ENCODE results near the gene SGMS1. TPM values are rescaled to one million over a fixed set of nuclear protein-coding genes. Genes with fewer than 3 reads are reported as not detected.
"Not testable (repeated sequence)": the region's sequence is repeated elsewhere in the genome, so short reads cannot be mapped to it uniquely, and the experiment has no call there.

The SGMS1 gene
- total RNA-seq, 4 donors from 2014 or later: 107 to 234 (median 134) TPM

DNA sequence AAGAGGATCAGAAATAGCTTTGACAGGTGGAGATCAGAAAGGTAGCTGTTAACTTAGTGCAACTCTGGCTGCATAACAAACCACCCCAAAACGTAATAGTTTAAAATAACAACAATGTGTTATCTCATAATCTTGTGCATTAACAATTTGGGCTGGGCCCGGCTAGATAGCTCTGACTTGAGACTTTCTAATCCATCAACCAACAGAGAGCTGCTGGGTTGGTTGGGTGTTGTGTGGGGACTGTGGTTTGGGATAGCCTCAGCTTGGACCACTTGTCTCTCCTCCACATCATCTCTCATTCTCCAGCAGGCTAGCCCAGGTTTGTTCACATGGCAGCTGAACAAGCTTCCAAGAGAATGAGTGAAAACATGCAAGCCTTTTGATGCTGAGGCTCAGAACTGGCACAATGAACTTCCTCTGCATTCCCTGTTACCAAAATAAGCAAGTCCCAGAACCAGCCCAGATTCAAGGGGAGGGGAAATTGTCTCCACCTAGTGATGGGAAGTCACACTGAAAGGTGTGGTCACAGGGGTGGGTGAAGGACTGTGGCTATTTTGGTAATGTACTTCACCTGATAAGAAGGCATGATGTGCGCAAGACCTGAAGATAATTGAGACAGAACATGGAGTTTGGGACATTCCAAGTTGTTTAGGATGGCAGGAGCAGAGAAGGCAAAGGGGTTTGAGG lies 352.0 kb downstream of the SGMS1 start:
- Histone ChIP-seq H3K27ac (no peak overlapping the region), H3K9me3 (no peaks in the 10 kb centered on the region), H3K4me1 (no peaks in the 10 kb centered on the region), H3K27me3 (no peaks in the 10 kb centered on the region), H3K36me3 (no peaks in the 10 kb centered on the region), H3K4me3 (no peak overlapping the region)
- DNase-seq (ENCODE audit: low spot score in 2 of 2): no peak
- WGBS, 2 donors: 88 to 89% methylated on average over 3 of the region's 3 CpGs
- TF ChIP-seq CTCF (IDR thresholded peaks at IDR 0.05): no peak
- TF ChIP-seq EP300 (IDR thresholded peaks at IDR 0.05): no peak
- TF ChIP-seq POLR2A (IDR thresholded peaks at IDR 0.05): no peak

DNA sequence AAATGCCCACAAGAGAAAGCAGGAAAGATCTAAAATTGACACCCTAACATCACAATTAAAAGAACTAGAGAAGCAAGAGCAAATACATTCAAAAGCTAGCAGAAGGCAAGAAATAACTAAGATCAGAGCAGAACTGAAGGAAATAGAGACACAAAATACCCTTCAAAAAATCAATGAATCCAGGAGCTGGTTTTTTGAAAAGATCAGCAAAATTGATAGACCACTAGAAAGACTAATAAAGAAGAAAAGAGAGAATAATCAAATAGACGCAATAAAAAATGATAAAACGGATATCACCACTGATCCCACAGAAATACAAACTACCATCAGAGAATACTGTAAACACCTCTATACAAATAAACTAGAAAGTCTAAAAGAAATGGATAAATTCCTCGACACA lies 355.9 kb downstream of the SGMS1 start:
- not testable (repeated sequence) for H3K27ac ChIP-seq; H3K27me3 ChIP-seq; DNase-seq (ENCODE audit: low spot score in 2 of 2); H3K36me3 ChIP-seq; H3K9me3 ChIP-seq; H3K4me3 ChIP-seq; H3K4me1 ChIP-seq
- 92 to 94% methylated on average over 3 of the region's 3 CpGs for WGBS, 2 donors

- not testable (repeated sequence) for H3K9me3 ChIP-seq; H3K27me3 ChIP-seq; H3K4me1 ChIP-seq; H3K4me3 ChIP-seq; H3K27ac ChIP-seq; H3K36me3 ChIP-seq; DNase-seq (ENCODE audit: low spot score in 2 of 2)
- WGBS, 2 donors: 94 to 96% methylated on average over 5 to 10 of the region's 10 CpGs
These were observed 361.1 kb downstream of the SGMS1 start for GRCh38 chr10:50262625-50263024.

DNA sequence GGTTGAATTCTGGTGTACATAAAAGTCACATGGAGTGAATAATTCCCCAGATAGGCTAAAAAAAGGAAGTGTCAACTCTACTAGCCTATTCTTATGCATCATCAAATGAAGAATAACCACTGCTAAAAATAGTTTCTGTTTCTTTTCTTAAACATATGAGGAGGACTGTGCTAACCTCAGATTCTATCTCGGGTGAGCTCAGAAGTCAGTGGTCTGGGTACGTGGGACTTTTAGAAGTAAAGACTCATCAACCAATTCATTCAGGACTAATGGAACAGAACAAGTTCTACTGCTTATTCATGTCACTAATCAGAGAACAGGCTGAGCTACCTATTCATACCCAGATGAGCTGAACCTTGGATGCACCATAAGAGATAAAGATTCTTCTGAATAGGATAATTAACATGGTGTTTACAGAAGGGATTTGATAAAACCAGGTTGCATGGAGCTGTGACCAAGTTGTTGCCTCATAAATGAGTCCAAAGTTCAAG lies 362.9 kb downstream of the SGMS1 start:
- TF ChIP-seq POLR2A (IDR thresholded peaks at IDR 0.05) (no peak), EP300 (IDR thresholded peaks at IDR 0.05) (no peak), CTCF (IDR thresholded peaks at IDR 0.05) (no peak)
- H3K4me1 ChIP-seq: no peaks in the 10 kb centered on the region
- DNase-seq (ENCODE audit: low spot score in 2 of 2): no peak
- H3K9me3 ChIP-seq: no peaks in the 10 kb centered on the region
- H3K27ac ChIP-seq: no peak overlapping the region
- H3K27me3 ChIP-seq: no peaks in the 10 kb centered on the region
- no peaks in the 10 kb centered on the region for H3K36me3 ChIP-seq
- no peak overlapping the region for H3K4me3 ChIP-seq
- WGBS, 2 donors: 48 to 52% methylated on average over 2 of the region's 2 CpGs

Small RNA genes within 50 kb of the gene (small RNA-seq; reads per million reads assigned to genes)
- gene RNU7-107P: not detected

Other genes starting within 250 kb of the SGMS1 start
- gene ASAH2B, start 116.0 kb upstream of the SGMS1 start, total RNA-seq: 1 to 10 TPM in 2 of 4 donors, under 1 TPM in 2; 0.42 to 1.6 (median 1.0) TPM